SIG-M5 treated with dmso at 0.1 percent for 504 hours (cell line): ENCODE results near the gene RIPOR1.
A peak's percentile ranks its signal among the peaks of the same experiment; 100 is the strongest.
"Not testable (repeated sequence)": the region's sequence is repeated elsewhere in the genome, so short reads cannot be mapped to it uniquely, and the experiment has no call there.

Experiments used
- DNase-seq: peaks from one replicate; lab custom pipeline; 2025; ENCODE audit not compliant: unreplicated experiment; lab: John Stamatoyannopoulos, UW

The RIPOR1 gene, protein sequence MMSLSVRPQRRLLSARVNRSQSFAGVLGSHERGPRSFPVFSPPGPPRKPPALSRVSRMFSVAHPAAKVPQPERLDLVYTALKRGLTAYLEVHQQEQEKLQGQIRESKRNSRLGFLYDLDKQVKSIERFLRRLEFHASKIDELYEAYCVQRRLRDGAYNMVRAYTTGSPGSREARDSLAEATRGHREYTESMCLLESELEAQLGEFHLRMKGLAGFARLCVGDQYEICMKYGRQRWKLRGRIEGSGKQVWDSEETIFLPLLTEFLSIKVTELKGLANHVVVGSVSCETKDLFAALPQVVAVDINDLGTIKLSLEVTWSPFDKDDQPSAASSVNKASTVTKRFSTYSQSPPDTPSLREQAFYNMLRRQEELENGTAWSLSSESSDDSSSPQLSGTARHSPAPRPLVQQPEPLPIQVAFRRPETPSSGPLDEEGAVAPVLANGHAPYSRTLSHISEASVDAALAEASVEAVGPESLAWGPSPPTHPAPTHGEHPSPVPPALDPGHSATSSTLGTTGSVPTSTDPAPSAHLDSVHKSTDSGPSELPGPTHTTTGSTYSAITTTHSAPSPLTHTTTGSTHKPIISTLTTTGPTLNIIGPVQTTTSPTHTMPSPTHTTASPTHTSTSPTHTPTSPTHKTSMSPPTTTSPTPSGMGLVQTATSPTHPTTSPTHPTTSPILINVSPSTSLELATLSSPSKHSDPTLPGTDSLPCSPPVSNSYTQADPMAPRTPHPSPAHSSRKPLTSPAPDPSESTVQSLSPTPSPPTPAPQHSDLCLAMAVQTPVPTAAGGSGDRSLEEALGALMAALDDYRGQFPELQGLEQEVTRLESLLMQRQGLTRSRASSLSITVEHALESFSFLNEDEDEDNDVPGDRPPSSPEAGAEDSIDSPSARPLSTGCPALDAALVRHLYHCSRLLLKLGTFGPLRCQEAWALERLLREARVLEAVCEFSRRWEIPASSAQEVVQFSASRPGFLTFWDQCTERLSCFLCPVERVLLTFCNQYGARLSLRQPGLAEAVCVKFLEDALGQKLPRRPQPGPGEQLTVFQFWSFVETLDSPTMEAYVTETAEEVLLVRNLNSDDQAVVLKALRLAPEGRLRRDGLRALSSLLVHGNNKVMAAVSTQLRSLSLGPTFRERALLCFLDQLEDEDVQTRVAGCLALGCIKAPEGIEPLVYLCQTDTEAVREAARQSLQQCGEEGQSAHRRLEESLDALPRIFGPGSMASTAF

DNA sequence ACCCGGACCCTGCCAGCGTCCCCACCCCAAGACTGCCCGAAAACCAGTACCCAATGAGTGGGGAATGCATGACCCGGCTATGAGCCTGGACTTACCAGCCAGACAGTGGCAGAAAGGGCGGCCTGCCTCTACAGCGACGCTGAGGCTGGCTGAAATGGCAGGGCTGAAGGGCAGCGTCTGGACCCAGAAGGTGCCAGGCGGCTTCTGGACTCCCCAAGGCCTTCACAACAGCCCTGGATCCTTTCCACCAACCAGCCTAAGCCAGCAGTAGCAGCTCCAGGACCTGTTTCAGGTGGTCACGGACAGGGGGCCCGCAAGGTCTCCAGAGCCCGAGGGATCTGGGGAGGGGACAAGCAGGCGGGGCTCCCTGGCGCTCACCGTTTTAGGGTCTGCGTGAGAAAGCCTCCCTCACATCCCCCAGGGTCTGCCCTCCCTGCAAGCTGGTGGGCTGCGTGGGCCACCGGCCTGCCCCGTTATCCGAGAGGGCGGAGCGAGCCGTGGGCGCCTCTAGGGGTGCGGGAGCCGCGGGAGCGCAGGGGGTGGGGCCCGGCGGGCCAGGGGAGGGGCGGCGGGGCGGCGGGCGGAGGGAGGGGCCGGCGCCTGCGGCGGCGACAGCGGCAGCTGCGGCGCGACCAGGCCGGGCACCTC lies at the start of gene RIPOR1:
Gene RIPOR1, plus strand, starts transcription at position 608 of the 648 bp plus-strand sequence. CDS start 9,618 bp downstream, outside the sequence.
- DNase-seq: no peak

DNA sequence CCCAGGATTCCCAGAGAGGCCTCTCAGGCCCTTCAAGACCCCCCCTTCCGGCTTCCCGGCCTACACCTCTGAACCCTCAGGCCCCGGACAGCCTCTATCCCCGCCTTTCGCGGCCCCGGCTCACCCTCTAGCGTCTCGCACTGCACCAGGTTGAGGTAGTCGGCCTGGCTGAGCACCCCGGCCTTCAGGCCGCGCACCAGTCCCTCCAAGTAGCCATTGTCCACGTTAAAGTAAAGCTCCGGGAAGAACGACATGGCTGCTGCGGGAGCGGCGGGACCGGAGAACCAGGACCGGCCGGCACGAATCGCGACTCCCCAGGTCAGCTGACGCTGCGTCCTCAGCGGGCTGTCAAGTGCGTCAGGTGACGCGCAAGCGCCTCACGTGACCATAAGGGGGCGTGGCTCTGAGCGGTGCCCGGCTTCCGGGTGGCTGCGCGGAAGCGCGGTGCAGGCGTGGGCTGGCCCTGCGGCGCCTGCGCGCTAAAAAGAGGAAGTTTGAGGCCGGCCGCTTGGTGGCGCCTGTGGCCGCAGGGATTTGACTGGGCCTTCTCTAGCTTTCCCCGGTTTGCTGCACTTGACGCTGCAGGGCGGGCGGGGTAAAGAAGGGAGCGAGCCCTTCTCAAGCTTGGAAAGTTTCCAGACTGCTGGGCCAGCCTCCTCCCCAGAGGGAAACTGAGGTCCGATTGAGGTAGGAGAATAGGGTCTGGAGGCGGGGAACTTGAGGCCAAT lies 47.6 kb upstream of the RIPOR1 start, which contains the start of gene ATP6V0D1:
Gene ATP6V0D1, minus strand, starts transcription at position 325 of the 728 bp plus-strand sequence. Its CDS starts 71 bp downstream, at position 254.
- peak; percentile 94 for DNase-seq

DNA sequence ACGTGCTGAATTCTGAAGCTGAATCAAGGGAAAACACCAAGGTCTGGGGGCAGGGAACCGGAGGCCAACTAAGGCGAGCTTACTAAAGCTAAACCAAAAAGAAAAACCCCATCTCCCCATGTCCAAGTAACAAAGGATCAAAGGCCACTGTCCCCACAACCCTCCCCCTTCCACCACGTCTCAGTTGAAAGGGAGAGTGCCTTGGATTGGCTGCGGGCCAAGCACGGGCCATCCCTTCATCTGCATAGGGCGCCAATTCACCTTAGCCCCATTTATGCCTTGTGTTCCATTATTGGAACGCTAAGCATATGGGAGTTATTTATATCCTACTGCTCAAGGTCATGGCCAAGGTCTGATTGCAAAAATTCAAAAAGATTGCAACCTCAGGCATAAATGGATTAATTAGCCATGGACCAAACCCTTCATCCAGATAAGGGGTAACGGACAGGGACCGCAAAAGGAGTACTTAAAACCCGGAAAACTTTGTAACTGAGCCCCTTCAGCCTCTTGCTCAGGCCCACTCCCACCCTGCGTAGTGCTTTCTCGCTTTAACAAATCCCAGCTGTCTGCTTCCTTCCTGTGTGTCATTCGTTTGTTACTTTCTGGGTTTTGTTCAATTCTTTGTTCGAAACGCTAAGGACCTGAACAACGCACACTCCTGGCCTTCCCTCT lies 46.9 kb upstream of the RIPOR1 start:
- no peak for DNase-seq

DNA sequence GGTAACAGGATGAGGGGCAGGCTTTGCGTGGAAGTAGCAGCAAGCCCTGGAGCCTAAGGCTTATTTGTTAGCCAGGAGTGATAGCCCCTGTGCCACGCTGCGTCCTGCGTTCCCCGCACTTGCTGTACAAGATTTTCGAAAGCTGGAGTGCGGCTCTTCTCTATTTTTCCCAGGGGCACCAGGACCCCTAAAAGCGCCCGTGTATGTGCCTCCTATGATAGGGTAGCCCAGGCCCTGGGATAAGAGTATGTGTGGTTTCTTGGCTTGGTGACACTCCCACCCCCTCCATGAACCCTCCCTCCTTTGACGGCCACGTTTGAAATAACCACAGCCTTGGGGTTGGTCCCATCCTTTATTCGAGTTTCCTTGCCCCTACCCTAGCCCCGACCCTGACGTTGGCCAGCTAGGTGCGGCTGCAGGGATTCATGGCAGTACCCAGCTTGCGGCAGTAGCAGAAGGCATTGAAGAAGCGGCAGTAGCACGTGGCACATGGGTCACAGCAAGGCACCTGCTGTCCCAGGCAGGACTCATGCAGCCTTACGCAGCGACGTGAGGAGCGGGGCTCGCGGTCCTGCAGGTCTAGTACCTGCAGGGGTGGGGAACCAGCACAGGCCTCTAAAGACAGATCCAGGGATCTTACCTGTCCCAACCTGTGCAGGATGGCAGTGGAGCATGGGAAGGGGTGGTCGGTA lies 46.2 kb upstream of the RIPOR1 start:
- no peak for DNase-seq

DNA sequence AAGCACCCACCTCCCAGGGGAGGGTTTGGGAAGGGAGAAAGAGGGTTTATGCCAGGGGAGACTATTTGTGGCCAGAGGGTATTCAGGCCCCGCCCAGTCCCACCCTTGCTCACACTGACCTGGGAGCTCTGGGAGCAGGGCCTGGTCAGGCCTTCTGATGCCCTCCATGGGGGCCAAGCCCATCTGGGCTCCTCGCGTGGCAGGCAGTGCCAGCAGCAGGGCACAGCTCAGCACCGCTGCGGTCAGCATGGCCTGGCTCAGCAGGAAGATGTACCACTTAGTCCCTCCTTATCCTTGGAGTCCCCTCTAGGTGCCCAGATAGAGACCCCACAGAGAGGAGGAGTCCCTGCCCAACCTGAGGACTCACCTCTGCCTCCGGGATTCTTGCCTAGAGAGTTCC lies 45.5 kb upstream of the RIPOR1 start, which contains the start of gene AGRP:
Gene AGRP, minus strand, starts transcription at position 398 of the 400 bp plus-strand sequence. Its CDS starts 149 bp downstream, at position 249.
- DNase-seq: no peak

GRCh38 chr16:67483731-67484525 lies 44.7 kb upstream of the RIPOR1 start:
- no peak for DNase-seq

- peak; percentile 42 for DNase-seq
These were observed 41.8 kb upstream of the RIPOR1 start for GRCh38 chr16:67486805-67487204.

GRCh38 chr16:67487561-67487960 lies 41.1 kb upstream of the RIPOR1 start:
- DNase-seq: not testable (repeated sequence)

DNA sequence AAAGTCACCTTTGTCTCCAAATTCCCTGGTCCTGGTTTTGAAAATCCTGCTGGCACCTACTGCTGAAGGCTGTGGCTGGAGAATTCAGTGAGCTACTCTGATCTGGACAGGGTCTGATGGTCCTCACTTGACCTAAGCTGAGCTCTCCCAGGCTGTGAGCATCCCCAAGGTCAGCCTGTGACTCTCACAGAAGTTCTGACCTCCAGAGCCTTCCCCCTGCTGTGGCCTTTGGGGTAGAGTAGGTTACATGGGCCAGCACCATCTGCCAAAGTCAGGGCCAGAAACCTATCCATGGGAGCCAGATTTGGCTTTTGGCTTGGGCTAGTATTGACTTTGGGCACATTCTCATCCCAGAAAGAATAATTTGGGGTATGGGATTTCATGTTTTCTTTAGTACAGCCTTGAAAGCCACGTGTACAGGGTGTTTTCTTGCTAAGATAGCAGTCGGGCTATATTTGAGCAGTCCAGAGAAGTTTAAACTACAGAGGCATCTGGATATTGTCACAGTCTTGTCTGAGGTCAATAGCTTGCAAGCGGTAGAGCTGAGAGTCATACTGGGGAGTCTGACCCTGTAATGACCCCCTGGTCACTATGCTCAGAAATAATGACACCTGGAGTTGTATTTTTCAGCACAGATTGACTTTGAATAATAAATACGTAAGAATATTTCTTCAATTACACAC lies 39.1 kb upstream of the RIPOR1 start:
- DNase-seq: no peak

- peak; percentile 87 for DNase-seq
These were observed 38.1 kb upstream of the RIPOR1 start for GRCh38 chr16:67490335-67491096.

GRCh38 chr16:67499106-67499505 lies 29.5 kb upstream of the RIPOR1 start:
- DNase-seq: no peak

DNA sequence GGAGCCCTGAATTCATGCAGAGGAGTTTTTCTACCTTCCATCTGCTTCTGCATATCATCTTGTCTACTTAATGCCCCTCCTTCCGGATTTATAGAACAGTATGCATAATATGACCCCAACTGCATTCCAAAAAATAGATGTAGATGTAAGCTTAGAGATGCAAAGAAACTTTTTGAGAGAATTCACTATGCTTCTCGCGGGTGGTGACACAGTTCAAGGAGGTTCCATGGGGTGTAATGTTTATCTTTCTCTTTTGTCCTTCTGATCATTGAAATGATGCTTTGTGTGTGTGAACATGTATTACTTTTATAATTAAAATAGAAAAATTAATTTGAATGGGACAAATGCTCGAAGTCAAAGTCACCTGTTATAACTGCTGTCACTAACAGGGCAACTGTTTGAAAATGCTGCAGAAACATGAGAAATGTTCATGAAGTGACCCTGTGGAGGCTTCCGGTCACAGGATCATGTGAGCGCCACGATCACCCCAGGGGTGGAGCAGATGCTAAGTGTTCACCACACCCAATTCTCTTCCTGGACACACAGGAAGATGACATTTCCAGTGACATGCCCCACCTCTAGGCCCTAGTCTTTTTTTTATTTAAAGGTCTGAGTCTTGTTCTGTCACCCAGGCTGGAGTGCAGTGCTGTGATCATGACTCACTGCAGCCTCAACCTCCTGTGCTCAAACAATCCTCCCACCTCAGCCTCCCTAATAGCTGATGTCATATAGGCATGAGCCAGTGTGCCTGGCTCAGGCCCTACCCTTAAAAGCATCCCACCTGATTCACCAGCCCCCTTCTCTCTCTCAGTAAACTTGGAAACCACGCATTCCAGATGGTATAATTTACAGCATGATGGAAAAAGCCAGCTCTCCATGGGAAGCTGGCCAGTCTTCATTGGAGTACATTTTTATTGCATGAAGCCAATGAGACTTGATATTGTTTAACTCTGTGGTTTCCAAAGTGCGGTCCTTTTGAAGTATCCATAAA lies 24.3 kb upstream of the RIPOR1 start:
- no peak for DNase-seq

- DNase-seq: no peak
These were observed 22.2 kb upstream of the RIPOR1 start for GRCh38 chr16:67506468-67506867.

DNA sequence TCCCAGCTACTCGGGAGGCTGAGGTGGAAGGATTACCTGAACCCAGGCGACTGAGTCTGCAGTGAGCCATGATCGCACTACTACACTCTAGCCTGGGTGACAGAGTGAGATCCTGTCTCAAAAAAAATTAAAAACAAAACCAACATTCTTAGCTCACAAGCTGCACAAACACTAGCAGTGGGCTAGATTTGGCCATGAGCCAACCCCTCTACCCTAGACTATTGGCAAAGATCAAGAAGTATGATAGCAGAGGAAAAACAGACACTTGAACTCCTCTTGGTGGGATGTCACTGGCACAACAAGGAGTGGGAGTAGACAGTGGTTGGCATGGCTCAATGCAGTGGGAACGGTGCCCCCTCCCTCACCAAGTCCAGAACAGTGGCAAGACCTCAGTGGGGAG lies 19.6 kb upstream of the RIPOR1 start:
- DNase-seq: no peak

- not testable (repeated sequence) for DNase-seq
These were observed 14.7 kb upstream of the RIPOR1 start for GRCh38 chr16:67513892-67514291.
